Stimulated activated CD4-positive, alpha-beta T cell treated with anti-CD3 and anti-CD28 coated beads, Interleukin-1b, Interleukin-23, amount 100 ng/mL, for 1 hour (primary cell): ENCODE measurements around the gene CXXC1.
A peak's percentile ranks its signal among the peaks of the same experiment; 100 is the strongest.
"Not testable (repeated sequence)": the region's sequence is repeated elsewhere in the genome, so short reads cannot be mapped to it uniquely, and the experiment has no call there.

Experiments used
- DNase-seq, 2 donors: peaks; one replicate each; pipeline ENCODE4 v3.0.0-alpha.2; 2020; ENCODE audit warnings: low read depth in 2 of 2

The CXXC1 gene

DNA sequence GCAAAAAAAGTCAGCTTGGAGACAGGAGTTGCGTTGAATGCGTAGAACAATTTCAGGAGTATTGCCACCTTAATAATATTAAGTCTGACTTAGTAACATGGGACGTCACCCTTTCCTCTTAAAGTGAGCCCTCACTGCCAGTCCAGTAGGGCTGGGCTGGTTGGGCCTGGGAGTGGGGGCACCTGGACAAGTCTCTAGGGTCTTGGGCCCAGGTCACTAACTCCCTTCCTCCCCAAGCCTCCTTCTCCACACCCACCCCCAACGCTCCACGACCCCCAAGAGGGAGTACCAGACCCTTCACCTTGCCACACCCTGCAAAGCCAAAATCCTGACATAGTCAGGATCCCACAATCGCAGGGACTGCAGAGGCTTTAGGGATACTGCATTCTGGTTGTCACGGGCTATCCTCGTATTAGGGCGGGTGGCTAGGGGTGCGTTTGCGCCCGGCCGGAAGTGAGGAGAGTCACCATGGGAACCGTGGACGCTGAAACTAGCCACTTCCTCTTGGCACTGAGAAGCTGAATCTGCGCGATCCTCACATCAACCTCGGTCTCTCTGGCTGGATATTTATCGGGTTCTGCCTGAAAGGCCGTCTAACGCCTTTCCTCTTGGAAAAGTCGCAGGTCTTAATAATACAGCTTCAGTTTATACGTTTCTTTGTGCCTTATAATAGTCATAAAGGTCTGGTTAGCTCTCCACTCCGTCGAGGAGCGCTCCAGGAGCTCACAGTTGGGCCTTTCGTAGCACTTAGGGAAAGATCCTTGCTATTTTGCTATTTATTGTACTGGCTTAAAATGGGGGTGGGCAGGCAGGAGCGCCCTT is 10.3 kb upstream of the CXXC1 start:
- no peak for DNase-seq

- DNase-seq = no peak
Observed at GRCh38 chr18:50293039-50293438, 5.5 kb upstream of the CXXC1 start.

GRCh38 chr18:50289108-50289443 is 1.6 kb upstream of the CXXC1 start:
- no peak for DNase-seq

DNA sequence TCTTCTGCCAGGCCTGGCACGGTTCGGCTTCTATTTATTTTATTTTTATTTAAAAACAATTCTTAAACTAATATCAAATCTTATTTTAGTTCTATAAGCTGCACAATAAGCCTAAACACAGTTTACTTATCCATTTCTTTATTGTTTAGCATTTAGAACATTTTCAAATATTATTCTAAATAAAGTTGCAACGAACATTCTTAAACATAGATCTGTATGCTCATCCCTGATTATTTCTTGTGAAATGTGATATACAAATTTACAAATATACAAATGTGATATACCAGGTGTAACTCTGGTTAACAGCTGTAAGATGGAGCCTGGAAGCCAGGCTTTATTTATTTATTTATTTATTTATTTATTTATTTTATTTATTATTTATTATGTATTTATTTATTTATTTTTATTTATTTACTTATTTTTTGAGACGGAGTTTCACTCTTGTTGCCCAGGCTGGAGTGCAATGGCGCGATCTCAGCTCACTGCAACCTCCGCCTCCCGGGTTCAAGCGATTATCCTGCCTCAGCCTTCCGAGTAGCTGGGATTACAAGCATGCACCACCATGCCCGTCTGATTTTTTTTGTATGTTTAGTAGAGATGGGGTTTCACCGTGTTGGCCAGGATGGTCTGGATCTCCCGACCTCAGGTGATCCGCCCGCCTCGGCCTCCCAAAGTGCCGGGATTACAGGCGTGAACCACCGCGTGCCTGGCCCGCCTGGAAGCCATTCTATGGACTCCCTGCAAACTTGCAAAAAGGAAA is 1.0 kb upstream of the CXXC1 start:
- not testable (repeated sequence) for DNase-seq

- no peak for DNase-seq
Observed at GRCh38 chr18:50287028-50287440, 458 bp downstream of the CXXC1 start.

DNA sequence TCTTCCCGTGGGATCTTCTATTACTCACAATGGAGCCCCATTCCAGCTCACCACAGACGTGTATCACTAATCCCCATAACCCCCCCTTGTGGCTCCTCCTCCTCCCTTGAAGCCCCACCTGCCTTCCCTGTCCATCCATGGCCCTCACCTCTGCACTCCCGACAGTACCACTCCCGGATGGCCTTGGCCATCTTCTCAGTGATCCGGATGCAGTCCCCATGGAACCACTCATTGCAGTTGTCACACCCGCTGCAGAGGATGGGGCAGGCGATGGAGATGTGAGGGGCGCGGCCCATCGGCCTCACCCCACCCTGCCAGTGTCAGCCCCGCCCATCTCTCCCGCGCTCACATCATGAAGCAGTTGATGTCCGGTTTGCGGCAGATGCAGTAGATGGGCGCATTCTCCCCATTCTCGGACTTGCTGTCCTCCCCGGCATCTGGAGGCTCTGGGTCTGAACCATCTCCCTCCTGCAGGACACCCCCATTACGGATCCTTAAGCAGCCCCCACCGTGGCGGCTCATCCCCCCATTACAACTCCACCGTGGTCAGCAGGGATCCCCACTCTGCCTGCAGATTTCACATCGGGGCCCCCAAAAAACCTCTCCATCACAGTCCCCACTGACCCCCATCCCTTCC is 983 bp downstream of the CXXC1 start:
- no peak for DNase-seq

DNA sequence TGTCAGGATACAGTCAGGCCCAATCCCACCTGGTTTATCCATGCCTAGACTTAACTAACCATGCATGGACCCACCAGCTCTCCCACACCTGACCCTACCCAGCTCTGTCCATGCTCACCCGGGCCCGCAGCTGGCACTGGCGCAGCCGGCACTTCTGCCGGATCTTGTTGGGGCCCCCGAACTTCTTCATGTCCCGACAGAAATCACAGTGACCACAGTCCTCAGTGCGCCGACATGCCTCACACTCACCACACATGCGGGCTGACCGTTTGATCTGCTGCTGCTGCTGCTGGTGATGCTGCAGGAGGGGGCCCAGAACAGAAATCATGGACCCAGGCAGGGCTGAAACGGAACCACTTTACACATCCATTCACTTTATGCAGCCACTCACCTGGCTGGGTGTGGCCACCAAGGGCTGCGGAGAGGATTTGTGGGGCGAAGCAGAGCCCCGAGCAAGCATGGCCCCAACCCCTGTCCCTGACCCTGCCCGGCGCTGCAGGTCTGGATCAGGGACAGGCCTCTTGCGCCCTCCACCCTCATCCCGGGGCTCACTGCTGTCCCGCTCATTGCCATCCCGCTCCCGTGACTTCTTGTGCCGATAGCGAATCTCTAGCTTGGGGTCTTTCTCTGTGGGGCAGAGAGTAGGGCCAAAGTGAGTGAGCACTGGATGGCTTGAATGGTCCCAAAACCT is 1.7 kb downstream of the CXXC1 start:
- DNase-seq = no peak

- no peak for DNase-seq
Observed at GRCh38 chr18:50285071-50285470, 2.4 kb downstream of the CXXC1 start.

GRCh38 chr18:50284255-50284885 is 3.1 kb downstream of the CXXC1 start:
- no peak for DNase-seq

GRCh38 chr18:50283469-50284209 is 3.9 kb downstream of the CXXC1 start:
- no peak for DNase-seq

DNA sequence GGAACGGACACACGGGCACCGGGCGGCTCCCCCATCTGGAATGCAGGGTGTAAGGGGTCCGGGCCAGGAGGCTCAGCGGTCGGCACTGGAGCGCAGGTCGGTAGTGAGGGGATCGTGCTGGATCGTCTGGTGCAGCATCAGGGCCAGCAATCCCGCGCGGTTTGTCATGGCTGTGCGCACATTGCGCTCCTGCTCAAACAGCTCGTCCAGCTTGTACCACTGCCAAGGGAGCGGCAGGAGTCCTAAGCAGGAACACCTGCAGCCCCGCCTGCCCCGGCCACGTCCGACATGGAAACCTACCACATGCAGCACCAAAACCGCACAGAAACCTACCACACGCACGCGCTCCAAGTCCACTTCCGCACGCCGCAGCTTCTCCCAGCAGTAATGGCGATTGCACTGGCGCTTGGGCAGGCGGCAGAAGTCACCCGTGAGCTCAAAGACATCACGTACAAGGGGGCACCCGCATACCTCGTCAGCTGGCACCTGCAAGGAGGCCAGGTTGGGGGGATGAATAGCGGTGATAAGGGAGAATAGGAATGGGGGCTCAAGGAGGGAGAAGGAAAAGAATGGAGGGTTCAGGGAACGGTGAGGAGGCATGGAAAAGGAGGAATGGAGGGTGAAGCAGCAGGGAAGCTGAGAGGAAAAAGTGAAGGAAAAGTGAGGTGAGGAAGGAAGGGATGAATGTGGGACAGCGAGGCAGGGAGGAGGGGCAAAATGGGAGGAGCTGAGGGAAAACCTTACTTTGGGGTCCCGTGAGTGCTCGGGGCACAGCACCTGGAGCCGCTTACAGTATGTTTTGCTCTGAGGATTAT is 4.8 kb downstream of the CXXC1 start:
- DNase-seq = no peak

DNA sequence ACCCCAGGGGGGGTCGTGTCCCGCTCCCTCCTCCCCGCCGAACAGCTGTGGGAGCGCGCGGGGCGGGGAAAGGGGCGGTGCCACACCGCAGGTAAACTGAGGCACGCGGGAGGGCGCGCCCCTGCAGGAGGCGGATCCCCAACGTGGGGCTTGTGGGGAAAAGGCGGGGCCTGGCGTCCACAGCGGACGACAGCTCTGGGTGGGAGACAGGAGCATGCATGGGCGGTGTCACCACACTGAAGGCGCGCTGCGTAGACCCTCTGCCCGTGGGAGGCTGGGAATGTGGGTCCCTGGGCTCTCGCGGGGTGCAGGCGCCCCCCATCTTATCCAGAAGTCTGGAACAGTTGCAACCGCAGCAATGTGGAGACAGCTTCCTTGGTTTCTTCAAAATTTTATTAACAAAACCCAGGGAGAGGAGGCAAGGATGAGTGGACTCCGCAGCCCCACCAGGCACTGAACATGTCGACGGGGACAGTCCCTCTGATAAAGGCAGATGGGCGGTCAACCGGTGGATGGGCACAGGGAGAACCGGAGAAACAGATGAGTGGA is 5.4 kb downstream of the CXXC1 start:
- DNase-seq = no peak

- DNase-seq = peak; percentile 82 to 94
Observed at GRCh38 chr18:50281295-50281971, 6.1 kb downstream of the CXXC1 start, which contains the start of gene MBD1. Gene MBD1 (minus strand): TSS chr18:50281523. CDS start chr18:50279992, 1,531 bp downstream.

- DNase-seq = no peak
Observed at GRCh38 chr18:50280707-50281294, 6.7 kb downstream of the CXXC1 start.

- DNase-seq = no peak
Observed at GRCh38 chr18:50279752-50280151, 7.7 kb downstream of the CXXC1 start.

DNA sequence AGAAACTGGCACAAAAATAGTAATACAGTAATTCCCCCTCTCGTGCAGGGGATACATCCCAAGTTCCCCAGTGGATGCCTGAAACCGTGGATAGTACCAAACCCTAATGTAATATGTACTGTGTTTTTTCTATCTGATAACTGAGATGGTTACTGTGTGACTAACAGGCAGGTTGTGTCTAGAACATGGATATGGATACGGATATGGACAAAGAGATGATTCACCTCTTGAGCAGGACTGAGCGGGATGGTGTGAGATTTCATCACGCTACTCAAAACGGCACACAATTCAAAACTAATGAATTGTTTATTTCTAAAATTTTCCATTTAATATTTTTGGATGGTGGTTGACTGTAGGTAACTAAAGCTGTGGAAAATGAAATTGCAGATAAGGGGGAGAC is 9.6 kb downstream of the CXXC1 start:
- no peak for DNase-seq

GRCh38 chr18:50276452-50276851 is 11.0 kb downstream of the CXXC1 start:
- DNase-seq = no peak

DNA sequence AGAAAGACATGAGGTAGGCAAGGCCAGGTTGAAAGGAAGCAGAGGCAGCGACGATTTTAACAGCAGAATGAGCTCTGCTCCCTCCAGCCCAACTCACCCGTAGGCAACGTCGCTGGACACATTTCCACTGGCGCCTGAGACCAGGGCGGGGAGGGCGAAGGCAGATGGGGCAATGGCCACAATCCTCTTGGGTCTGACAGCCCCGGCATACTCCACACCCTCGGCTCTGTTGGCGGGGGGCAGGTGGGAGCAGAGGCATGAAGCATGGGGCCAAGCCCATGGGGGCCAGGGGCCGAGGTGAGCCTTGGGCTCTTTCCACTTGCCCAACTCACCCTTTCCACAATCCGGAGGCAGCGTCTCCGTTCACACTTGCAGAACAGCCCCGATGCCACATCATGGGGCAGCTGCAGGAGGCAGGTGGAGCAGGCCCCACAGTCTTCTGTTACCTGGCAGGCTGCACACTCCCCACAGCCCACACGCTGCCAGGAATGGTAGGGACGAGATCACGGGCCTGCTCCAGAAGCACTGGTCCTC is 11.9 kb downstream of the CXXC1 start:
- DNase-seq = no peak
